SK-N-SH (cell line): ENCODE results near the gene HOXB7.

ENCODE experiments used
- CTCF ChIP-seq: fragments of 200-600 bp; sonication (generic); IDR thresholded peaks from 2 replicates; pipeline ENCODE4 v1.6.1; 2017; ENCODE audit warnings: antibody characterized with exemption, mild to moderate bottlenecking, moderate library complexity
- POLR2AphosphoS5 ChIP-seq: IDR thresholded peaks from 2 replicates; pipeline ENCODE4 v1.6.1; 2012; ENCODE audit warnings: low read depth, low read length

- no peak for TF ChIP-seq CTCF
- TF ChIP-seq POLR2AphosphoS5: no peak
These were observed 10.9 kb upstream of the HOXB7 start for GRCh38 chr17:48621410-48622392.
